A549 (cell line): ENCODE measurements around the gene ZDBF2. TPM values are rescaled to one million over a fixed set of nuclear protein-coding genes. Genes with fewer than 3 reads are reported as not detected.

ENCODE experiments used
- ATAC-seq, 2 experiments: fragments of 200-7000 bp in 1 of 2; fragments of >200 bp in 1 of 2; cut with Nextera tagmentation in 1 of 2; cut with Tn5 transposase in 1 of 2; 3 replicates each; pipeline versions ENCODE4 v1.8.0 to v1.9.1; 2018 to 2020; ENCODE audit warnings: mild to moderate bottlenecking in 1 of 2, moderate library complexity in 1 of 2
- CTCF ChIA-PET: fragments of 300-600 bp; sonication (Branson Sonifier 250); formaldehyde crosslinking; extraction: SDS; loops from one replicate; lab custom pipeline; 2021; ENCODE audit warnings: antibody characterized with exemption, inconsistent platforms; lab: Yijun Ruan, JAX
- POLR2A ChIA-PET: fragments of 350-600 bp; formaldehyde crosslinking; extraction: SDS; loops from one replicate; lab custom pipeline; 2021; ENCODE audit warnings: antibody characterized with exemption, inconsistent platforms; lab: Yijun Ruan, JAX
- DNase-seq, 2 experiments: peaks; one replicate each; pipeline versions ENCODE4 v3.0.0 to v3.0.0-alpha.2; 2011 to 2016; ENCODE audit warnings: low read depth in 1 of 2, low spot score in 1 of 2
- FAIRE-seq: peaks from 2 replicates; lab custom pipeline; 2011; peaks lifted over from hg19 to GRCh38; lab: Jason Lieb, UNC
- H3K27ac ChIP-seq, 2 experiments: fragments of >200 bp; sonication (Bioruptor Twin); formaldehyde crosslinking; 3 replicates each; pipeline ENCODE4 v1.5.1; 2016 to 2017
- H3K4me1 ChIP-seq: fragments of >200 bp; sonication (Bioruptor Twin); formaldehyde crosslinking; 3 replicates; pipeline ENCODE4 v1.6.1; 2016
- H3K4me2 ChIP-seq: fragments of >200 bp; sonication (Bioruptor Twin); formaldehyde crosslinking; 3 replicates; pipeline ENCODE4 v1.6.1; 2016
- H3K4me3 ChIP-seq: fragments of >200 bp; sonication (Bioruptor Twin); formaldehyde crosslinking; 3 replicates; pipeline ENCODE4 v1.5.1; 2016
- H3K9me3 ChIP-seq: fragments of >200 bp; sonication (Bioruptor Twin); formaldehyde crosslinking; 3 replicates; pipeline ENCODE4 v1.6.1; 2016
- ATOH8 ChIP-seq: fragments of 250-450 bp; sonication (Bioruptor Pico); IDR thresholded peaks from 2 replicates; pipeline ENCODE4 v1.5.0; 2020; ENCODE audit warnings: low read depth, mild to moderate bottlenecking, moderate library complexity
- BCL3 ChIP-seq: fragments of >200 bp; sonication (Bioruptor Twin); formaldehyde crosslinking; IDR thresholded peaks from 3 replicates; pipeline ENCODE4 v1.6.1; 2016
- BHLHE40 ChIP-seq: IDR thresholded peaks from 2 replicates; pipeline ENCODE4 v1.6.1; 2012; ENCODE audit warnings: low read depth, low read length, inconsistent platforms
- CBX2 ChIP-seq: fragments of 200-600 bp; sonication (generic); IDR thresholded peaks from 2 replicates; pipeline ENCODE4 v1.6.1; 2016; ENCODE audit warnings: low read depth, mild to moderate bottlenecking, borderline replicate concordance
- CBX8 ChIP-seq: fragments of 200-600 bp; sonication (generic); IDR thresholded peaks from 2 replicates; pipeline ENCODE4 v1.6.1; 2016
- CEBPB ChIP-seq, 2 experiments: fragments of >200 bp in 1 of 2; sonication (Bioruptor Twin) in 1 of 2; formaldehyde crosslinking in 1 of 2; IDR thresholded peaks; 2 replicates each; pipeline ENCODE4 v1.6.1; 2012 to 2016
- CHD2 ChIP-seq: fragments of 150-350 bp; IDR thresholded peaks from 2 replicates; pipeline ENCODE4 v1.6.1; 2014; ENCODE audit warnings: low read length; ENCODE audit not compliant: partially characterized antibody
- CHD4 ChIP-seq: fragments of 200-600 bp; sonication (generic); IDR thresholded peaks from 2 replicates; pipeline ENCODE4 v1.6.1; 2016; ENCODE audit warnings: antibody characterized with exemption, mild to moderate bottlenecking, borderline replicate concordance
- E2F6 ChIP-seq: IDR thresholded peaks from 2 replicates; pipeline ENCODE4 v1.6.1; 2012; ENCODE audit warnings: low read depth, borderline replicate concordance
- EHF ChIP-seq: fragments of 250-450 bp; sonication (Bioruptor Pico); IDR thresholded peaks from 2 replicates; pipeline ENCODE4 v1.5.0; 2020; ENCODE audit warnings: mild to moderate bottlenecking
- FOSL2 ChIP-seq, 2 experiments: fragments of 450-650 bp in 1 of 2; fragments of >200 bp in 1 of 2; sonication (Bioruptor Twin) in 1 of 2; formaldehyde crosslinking; IDR thresholded peaks; 2 replicates each; pipeline versions ENCODE4 v1.5.0 to v1.6.1; 2016 to 2020; ENCODE audit warnings: mild to moderate bottlenecking in 1 of 2, moderate library complexity in 1 of 2
- HOXB5 ChIP-seq: fragments of 250-450 bp; sonication (Bioruptor Pico); IDR thresholded peaks from 2 replicates; pipeline ENCODE4 v1.5.0; 2020; ENCODE audit warnings: mild to moderate bottlenecking, moderate library complexity
- JUN ChIP-seq, 2 experiments: fragments of >200 bp; sonication (Bioruptor Twin); formaldehyde crosslinking; IDR thresholded peaks; 2 replicates in 1 of 2; 3 replicates in 1 of 2; pipeline ENCODE4 v1.6.1; 2016 to 2017
- POLR2A ChIP-seq: IDR thresholded peaks from 2 replicates; pipeline ENCODE4 v1.6.1; 2012; ENCODE audit warnings: mild to moderate bottlenecking, low read length
- POLR2AphosphoS2 ChIP-seq: conservative IDR thresholded peaks from 2 replicates; pipeline ENCODE4 v1.6.1; 2012; ENCODE audit warnings: low read length, improper control_type of control experiment, inconsistent platforms
- RAD21 ChIP-seq, 2 experiments: fragments of >200 bp in 1 of 2; sonication (Bioruptor Twin) in 1 of 2; formaldehyde crosslinking in 1 of 2; IDR thresholded peaks in 1 of 2; conservative IDR thresholded peaks in 1 of 2; 2 replicates in 1 of 2; 3 replicates in 1 of 2; pipeline ENCODE4 v1.6.1; 2012 to 2018; ENCODE audit warnings: inconsistent platforms in 1 of 2
- RARB ChIP-seq: fragments of 250-450 bp; sonication (Bioruptor Pico); IDR thresholded peaks from 2 replicates; pipeline ENCODE4 v1.8.0; 2021; ENCODE audit warnings: mild to moderate bottlenecking, moderate library complexity
- RNF2 ChIP-seq: fragments of 200-600 bp; sonication (generic); IDR thresholded peaks from 2 replicates; pipeline ENCODE4 v1.6.1; 2016; ENCODE audit warnings: low read depth, mild to moderate bottlenecking, antibody characterized with exemption, moderate library complexity, borderline replicate concordance
- SMC3 ChIP-seq: fragments of >200 bp; sonication (Bioruptor Twin); formaldehyde crosslinking; IDR thresholded peaks from 3 replicates; pipeline ENCODE4 v1.6.1; 2018; ENCODE audit warnings: inconsistent platforms
- SREBF2 ChIP-seq: fragments of 450-650 bp; IDR thresholded peaks from 2 replicates; pipeline ENCODE4 v1.6.1; 2014; ENCODE audit warnings: mild to moderate bottlenecking, moderate library complexity
- TP53 ChIP-seq: fragments of 250-450 bp; sonication (Bioruptor Pico); IDR thresholded peaks from 2 replicates; pipeline ENCODE4 v1.5.0; 2021; ENCODE audit warnings: mild to moderate bottlenecking, moderate library complexity
- USF2 ChIP-seq: fragments of 450-650 bp; IDR thresholded peaks from 2 replicates; pipeline ENCODE4 v1.6.1; 2014; ENCODE audit warnings: antibody characterized with exemption
- WGBS: methylation state at CpG from one replicate; pipeline ENCODE4 v1.1.6; 2017; ENCODE audit errors: missing lambda C conversion rate; 5-methylcytosine and 5-hydroxymethylcytosine counted together
- polyA plus RNA-seq, 4 experiments: library from polyadenylated mRNA; depleted of rRNA in 3 of 4; stranded (reverse); fragments of >200 nt; fragmentation: RNase III in 1 of 4; extraction: RNeasy Plus Mini Kit Qiagen cat#74134 plus additional on column Dnase treatment in 1 of 4; gene quantifications; 2 replicates in 3 of 4; 3 replicates in 1 of 4; pipeline ENCODE4 v1.2.3, GENCODE V29; 2011 to 2017

The ZDBF2 gene
- polyA plus RNA-seq, 2 of the 4 experiments (the other 2 are of a cell fraction), result 1.5 to 8.4 TPM

DNA sequence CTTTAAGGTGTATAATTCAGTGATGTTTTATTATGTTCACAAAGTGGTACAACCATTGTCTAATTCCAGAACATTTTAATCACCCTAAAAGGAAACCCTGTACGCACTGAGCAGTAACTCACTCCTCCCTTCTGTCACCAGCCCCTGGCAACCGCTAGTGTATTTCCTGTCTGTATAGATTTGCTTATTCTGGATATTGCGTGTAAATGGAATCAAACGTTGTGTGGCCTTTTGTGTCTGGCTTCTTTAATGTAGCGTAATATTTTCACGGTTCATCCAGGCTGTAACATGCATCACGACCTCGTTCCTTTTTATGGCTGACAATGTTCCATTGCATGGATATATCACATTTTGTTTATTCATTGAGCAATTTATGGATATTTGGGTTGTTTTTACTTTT lies 8.3 kb downstream of the ZDBF2 start:
- ChIA-PET CTCF (no interaction called here), POLR2A (no interaction called here)
- Histone ChIP-seq H3K4me2 (no peak overlapping the region), H3K9me3 (peaks cover 10% of the 10 kb centered on the region), H3K4me1 (no peaks in the 10 kb centered on the region), H3K27ac (no peak overlapping the region), H3K4me3 (no peak overlapping the region)
- DNase-seq, result no peak
- TF ChIP-seq BCL3 (no peak), EHF (CRISPR knock-in tag) (no peak), HOXB5 (CRISPR knock-in tag) (no peak)
- WGBS, result 71% methylated on average over 8 of the region's 8 CpGs
- ATAC-seq, result no peak
- FAIRE-seq, result no peak

GRCh38 chr2:206287197-206287596 lies 12.7 kb downstream of the ZDBF2 start:
- POLR2A ChIA-PET, result no interaction called here
- ATAC-seq (no peak), DNase-seq (no peak), FAIRE-seq (no peak)
- no peak for TF ChIP-seq RARB (CRISPR knock-in tag)
- no peak for TF ChIP-seq BHLHE40
- no peak for TF ChIP-seq JUN (IDR thresholded peaks at IDR 0.05)
- no peak for TF ChIP-seq USF2
- TF ChIP-seq E2F6, result no peak
- no peak for TF ChIP-seq CHD2
- TF ChIP-seq SMC3, result no peak
- Histone ChIP-seq H3K4me3 (no peak overlapping the region), H3K9me3 (peaks cover 17% of the 10 kb centered on the region), H3K27ac (no peak overlapping the region), H3K4me1 (no peaks in the 10 kb centered on the region), H3K4me2 (no peak overlapping the region)
- 62% methylated on average over 2 of the region's 2 CpGs for WGBS
- CTCF ChIA-PET, result no interaction called here

- no peaks in the 10 kb centered on the region for H3K4me1 ChIP-seq
- no peak for TF ChIP-seq USF2
- TF ChIP-seq TP53 (CRISPR knock-in tag), result no peak
- no peak for TF ChIP-seq CBX2
- TF ChIP-seq POLR2A, result no peak
- TF ChIP-seq RNF2, result no peak
- TF ChIP-seq RAD21 (conservative IDR thresholded peaks at IDR 0.05 in 1 of 2, IDR thresholded peaks at IDR 0.05 in 1 of 2), result no peak
- TF ChIP-seq FOSL2 (IDR thresholded peaks at IDR 0.05), result no peak
- no peak for TF ChIP-seq FOSL2 (CRISPR knock-in tag; IDR thresholded peaks at IDR 0.05)
- no peak for TF ChIP-seq CBX8
- TF ChIP-seq POLR2AphosphoS2, result no peak
- TF ChIP-seq CHD4, result no peak
- no peak for TF ChIP-seq E2F6
- TF ChIP-seq ATOH8 (CRISPR knock-in tag), result no peak
- no peak for TF ChIP-seq CEBPB (IDR thresholded peaks at IDR 0.05)
- no peak for TF ChIP-seq SREBF2
- no peak for TF ChIP-seq BCL3
- DNase-seq (no peak), FAIRE-seq (no peak), ATAC-seq (no peak)
- peaks cover 17% of the 10 kb centered on the region for H3K9me3 ChIP-seq
- 54% methylated on average over 4 of the region's 4 CpGs for WGBS
- ChIA-PET CTCF (interaction anchor here (1.0 kb wide), 1 partner anchor 186 kb away, joined by 3 read pairs; no protein-coding TSS in a partner anchor), POLR2A (no interaction called here)
- H3K4me2 ChIP-seq, result no peak overlapping the region
- H3K4me3 ChIP-seq, result no peak overlapping the region
- no peak overlapping the region for H3K27ac ChIP-seq
Measured at GRCh38 chr2:206289391-206289790, 14.9 kb downstream of the ZDBF2 start.
